ENCODE data around the gene FLVCR1.
"Not testable (repeated sequence)": the region's sequence is repeated elsewhere in the genome, so short reads cannot be mapped to it uniquely, and the experiment has no call there.

Gene FLVCR1

DNA sequence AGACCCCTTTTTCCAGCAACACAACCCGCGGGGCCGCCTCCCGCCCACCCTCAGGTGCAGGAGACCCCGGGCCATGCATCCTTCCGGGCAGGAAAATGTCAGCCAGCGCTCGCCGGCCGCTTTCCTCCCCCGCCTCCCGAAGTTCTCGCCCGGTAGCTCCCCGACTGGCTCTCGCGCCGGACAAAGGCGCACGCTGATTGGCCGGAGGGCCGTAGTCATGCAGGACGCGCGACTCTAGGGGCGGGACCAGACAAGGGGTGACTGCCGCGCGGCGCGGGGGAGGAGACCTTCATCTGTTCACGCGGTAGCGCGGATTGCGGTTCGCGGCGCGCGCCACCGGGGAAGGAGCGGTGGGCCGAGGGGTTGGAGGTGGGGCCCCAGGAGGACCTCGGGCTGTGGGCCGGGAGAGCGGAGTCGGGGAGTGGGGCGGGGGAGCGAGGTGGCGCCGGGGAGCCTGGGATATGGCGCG is at the start of gene FLVCR1:
Gene FLVCR1 (plus strand): TSS at position 284 of the 469 bp plus-strand sequence. CDS start 178 bp downstream, at position 462.
- peak; percentile 79 for DNase-seq (ENCODE audit: low read depth)

DNA sequence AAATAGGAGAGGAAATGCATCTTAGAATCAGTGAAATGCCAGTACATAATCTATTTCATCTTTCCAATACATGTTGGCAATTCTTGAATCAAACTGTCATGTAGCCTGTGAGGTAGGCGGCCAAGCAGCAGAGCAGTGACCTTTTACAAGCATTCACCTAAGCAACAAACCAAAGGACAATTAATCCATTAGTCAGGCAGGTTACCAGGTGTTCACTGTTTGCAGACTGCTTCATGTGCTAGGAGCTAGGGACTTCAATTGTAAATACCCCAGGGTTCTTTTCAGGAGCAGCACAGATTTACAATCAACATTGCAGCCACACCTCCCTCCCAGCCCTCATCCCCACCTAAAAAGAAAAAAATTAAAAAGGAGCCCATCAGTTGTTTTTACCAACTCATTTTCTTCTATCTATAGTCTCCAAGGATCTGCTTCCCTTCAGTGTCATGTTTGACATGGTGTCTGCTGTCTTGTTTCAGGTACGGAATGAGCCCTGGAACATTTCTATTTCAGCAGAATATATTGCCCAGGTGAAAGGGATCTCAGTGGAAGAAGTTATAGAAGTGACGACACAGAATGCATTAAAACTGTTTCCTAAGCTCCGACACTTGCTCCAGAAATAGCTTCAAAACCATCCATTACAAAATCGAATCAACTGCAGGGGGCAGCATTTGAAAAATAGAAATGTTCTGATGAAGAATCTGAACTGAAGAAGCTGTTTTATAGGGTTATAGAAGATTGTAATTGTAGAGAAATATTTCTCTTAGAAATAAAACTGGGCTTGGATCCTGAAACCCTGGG is 43.3 kb upstream of the FLVCR1 start:
- no peak for DNase-seq (ENCODE audit: low read depth)

DNA sequence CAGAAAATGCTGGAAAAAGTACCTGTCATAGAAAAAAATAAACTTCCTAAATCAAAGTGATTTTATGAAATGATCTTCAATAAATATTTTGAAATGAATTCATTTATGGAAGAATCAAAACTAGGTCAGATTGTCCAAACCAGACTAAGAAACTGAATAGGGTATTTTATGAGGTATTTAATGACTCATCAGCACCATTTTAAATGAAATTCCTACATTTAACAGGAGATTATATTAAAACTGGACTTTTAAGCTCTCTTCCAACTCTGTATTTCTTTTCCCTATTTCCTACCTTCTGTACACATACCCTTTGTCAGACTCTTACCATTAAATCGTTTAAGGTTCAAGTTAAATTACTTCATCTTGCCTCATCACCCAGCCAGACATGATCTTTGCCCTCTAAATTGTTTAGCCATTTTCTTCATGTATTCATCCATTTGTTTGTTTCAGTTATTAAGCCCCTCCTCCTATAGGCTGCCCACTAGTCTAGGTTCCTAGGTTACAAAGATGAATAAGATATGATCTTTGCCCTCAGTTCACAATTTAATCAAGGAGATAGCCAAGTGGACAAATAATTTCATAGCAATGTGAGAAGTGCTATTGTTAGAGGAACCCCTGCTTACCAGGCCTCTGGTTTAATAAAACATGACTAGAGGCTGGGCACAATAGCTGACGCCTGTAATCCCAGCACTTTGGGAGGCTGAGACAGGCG is 41.4 kb upstream of the FLVCR1 start:
- DNase-seq (ENCODE audit: low read depth) = no peak

DNA sequence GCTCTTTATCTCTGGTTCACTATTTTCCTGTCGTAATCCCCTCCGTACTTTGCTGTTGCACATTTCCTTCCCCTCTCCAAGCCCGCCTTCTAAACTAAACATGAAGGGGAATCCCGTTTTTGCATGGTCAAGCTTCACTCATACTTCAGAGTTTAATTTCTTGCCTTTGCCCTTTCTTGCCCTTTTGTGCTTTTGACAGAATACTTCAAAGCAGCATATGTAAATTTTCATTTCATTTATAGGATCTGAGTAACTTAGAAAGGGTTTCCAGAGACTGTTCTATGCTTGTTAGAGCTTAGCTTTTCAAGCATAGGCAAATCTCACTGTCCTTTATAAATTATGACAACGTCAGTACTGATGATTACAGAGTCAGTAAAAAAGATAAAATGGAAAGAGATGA is 38.3 kb upstream of the FLVCR1 start:
- no peak for DNase-seq (ENCODE audit: low read depth)

DNA sequence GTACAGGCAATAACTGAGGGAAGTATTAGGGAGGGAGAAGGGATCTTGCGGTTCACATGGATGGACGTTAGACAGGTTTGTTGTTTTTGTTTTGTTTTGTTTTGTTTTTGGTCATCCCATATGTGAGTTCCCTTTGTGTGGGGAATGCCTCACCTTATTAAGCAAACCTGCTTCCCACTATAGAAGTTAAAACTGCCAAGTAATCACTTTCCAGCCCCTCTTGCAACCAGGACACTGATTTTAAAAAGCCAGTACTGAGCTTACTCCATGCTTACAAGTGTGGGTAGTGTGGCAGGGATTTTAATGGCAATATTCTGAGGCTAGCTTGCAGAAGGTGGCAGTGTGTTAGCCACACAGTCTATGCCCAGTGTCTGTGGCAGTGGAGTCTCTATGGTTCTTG is 37.1 kb upstream of the FLVCR1 start:
- DNase-seq (ENCODE audit: low read depth) = no peak

DNA sequence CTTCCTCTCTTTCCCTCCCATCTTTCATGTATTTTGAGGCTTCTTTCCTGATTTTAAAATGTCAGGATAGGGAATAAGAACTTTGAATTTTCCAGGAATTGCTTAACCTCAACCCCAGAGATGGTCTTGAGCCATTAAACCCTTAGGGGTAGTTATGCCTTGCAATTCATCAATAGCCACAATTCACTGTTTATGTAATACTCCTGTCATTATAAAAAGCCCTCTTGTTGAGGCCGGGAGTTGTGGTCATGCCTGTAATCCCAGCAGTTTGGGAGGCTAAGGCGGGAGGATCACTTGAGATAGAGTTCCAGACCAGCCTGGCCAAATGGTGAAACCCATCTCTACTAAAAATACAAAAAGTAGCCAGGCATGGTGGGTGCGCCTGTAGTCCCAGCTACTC is 35.1 kb upstream of the FLVCR1 start:
- no peak for DNase-seq (ENCODE audit: low read depth)

DNA sequence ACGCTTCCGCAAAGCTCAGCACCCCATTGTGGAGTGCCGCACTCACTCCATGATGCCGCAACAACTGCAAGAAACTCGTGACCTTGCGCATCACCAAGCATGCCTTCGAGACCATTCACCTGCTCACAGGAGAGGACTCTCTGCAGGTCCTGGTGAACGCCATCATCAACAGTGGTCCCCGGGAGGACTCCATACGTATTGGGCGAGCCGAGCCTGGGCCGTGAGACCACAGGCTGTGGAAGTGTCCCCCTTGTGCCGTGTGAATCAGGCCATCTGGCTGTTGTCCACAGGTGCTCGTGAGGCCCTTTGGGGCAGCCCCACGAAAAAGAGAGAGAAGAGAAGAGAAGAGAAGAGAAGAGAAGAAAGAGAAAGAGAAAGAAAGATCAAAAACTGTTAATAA is 33.9 kb upstream of the FLVCR1 start:
- DNase-seq (ENCODE audit: low read depth) = no peak

DNA sequence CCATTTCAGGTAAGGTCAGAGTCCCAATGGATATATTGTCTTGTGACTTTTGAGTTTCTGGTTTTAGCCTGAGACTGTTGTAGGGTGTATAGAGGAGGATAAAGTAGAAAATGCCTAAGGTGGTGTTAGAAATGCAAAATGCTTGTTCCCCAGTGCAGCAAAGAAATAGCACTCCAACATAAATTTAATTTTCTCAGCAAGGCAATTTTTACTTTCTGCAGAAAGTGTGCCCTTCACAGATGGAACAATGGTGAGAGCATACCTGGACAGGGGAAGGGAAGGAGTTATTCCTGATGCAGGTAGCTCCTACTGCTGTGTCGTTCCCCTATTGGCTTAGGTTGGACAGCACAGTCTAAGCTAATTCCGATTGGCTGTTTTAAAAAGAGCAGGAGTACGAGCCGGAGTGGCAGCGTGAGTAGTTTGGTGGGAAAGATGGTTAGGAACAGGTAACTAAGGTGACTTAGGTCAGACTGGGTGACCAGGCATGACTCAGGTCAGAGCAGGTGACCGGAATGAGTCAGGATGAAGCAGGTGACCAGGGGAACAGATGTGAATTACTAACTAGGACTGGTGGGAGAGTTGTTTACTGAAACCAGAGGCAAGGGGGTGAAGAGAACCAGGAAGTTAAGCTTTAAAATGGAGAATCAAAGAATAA is 32.1 kb upstream of the FLVCR1 start:
- DNase-seq (ENCODE audit: low read depth) = no peak

DNA sequence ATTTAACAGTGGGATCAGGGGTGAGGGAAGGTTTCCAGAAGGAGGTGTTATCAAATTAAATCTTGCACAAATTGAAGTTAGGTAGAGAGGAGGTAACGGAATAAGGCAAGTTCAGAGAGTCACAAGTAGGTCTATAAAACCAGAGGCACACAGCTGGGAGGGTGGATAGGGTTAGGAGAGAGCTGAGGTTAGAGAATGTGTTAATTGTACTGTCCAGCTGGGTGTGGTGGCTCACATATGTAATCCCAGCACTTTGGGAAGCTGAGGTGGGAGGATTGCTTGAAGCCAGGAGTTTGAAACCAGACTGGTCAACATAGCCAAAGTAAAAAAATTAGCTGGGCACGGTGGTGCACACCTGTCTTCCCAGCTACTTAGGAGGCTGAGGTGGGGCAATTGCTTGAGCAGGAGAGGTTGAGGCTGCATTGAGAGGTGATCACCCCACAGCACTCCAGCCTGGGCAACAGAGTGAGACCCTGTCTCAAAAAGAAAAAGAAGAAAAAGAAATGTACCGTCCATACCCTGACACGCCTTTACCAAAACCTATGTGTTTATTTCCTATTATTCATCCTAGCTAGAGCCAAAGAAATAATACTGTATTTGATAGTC is 30.8 kb upstream of the FLVCR1 start:
- DNase-seq (ENCODE audit: low read depth) = no peak

DNA sequence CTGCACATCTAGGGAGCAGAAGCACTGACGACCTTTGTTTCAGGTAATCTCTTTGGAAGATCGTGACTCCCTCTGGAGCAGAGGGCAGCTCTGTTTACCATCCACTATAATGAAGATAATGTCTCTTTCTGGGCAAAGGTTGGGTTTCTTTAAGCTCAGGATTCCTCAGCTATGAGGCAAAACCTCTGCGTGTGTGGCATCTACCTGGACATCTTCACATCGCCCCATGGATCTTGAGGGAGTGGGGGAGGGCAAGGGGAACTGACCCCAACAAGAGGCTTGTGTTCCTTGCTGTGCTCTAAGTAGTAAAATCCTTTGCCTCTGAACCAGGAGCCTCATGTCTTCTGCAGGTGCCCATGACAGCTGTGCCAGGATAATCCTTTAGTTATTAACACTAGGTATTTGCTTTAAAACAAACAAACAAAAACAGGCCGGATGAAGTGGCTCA is 30.2 kb upstream of the FLVCR1 start:
- no peak for DNase-seq (ENCODE audit: low read depth)

DNA sequence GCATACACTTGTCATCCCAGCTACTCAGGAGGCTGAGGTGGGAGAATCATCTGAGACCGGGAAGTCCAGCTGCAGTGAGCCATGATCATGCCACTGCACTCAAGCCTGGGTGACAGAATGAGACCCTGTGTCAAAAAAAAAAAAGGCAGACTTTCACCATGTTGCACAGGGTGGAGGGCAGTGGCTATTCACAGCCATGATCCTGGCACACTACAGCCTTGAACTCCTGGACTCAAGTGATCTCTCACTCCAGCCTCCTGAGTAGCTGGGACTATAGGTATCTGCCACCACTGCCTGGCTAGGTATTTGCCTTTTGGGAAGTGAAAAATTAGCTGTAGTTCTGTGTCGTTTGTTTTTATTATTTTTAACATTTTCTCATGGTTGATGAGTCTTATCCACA is 29.7 kb upstream of the FLVCR1 start:
- DNase-seq (ENCODE audit: low read depth) = no peak

DNA sequence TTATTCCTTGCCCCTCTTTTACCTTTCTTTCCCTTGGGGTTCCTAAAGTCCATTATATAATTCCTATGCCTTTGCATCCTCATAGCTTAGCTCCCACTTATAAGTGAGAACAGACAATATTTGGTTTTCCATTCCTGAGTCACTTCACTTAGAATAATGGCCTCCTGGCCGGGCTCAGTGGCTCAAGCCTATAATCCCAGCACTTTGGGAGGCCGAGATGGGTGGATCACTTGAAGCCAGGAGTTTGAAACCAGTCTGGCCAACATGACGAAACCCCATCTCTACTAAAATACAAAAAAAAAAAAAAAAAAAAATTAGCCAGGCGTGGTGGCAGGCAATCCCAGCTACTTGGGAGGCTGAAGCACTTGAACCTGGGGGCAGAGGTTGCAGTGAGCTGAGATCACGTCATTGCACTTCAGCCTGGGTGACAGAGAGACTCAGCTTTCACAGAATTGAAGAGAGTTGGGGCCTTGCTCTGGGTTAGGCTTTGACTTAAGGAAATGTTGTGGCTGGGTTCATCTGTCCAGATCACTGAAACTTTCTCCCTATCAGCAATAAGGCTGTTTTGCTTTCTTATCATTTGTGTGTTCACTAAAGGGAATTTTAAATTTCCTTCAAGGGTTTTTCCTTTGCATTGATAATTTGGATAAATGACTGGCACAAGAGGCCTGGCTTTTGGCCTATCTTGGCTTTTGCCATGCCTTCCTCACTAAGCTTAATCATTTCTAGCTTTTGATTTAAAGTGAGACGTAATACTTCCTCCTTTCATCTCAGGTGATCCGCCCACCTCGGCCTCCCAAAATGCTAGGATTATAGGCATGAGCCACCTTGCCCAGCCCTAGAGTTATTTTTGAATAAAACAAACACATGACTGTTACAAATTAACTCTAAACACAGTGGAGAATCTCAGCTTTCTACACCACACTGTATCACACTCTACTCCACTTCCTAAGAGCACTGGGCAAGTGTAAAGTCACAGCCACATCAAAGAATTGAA is 24.6 kb upstream of the FLVCR1 start:
- not testable (repeated sequence) for DNase-seq (ENCODE audit: low read depth)

DNA sequence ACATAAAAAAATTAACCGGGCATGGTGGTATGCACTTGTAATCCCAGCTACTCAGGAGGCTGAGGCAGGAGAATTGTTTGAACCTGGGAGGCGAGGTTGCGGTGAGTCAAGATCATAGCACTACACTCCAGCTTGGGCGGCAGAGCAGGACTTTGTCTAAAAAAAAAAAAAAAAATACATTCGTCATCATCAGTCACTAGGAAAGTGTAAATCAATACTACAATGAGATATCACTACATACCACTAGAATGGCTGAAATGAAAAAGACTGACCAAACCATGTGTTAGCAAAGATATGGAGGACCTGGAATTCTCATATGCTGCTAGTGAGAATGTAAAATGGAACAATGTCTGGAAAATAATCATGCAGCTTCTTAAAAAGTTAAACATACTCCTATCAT is 19.9 kb upstream of the FLVCR1 start:
- DNase-seq (ENCODE audit: low read depth) = no peak

DNA sequence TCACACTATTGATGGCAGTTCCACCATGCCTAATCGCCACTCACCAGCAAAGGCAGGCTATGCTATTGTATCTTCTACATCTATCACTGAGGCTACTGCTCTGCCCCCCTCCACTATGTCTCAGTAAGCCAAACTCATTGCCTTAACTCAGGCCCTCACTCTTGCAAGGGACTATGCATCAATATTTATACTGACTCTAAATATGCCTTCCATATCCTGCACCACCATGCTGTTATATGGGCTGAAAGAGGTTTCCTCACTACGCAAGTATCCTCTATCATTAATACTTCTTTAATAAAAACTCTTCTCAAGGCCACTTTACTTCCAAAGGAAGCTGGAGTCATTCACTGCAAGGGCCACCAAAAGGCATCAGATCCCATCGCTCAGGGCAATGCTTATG is 13.6 kb upstream of the FLVCR1 start:
- DNase-seq (ENCODE audit: low read depth) = not testable (repeated sequence)

DNA sequence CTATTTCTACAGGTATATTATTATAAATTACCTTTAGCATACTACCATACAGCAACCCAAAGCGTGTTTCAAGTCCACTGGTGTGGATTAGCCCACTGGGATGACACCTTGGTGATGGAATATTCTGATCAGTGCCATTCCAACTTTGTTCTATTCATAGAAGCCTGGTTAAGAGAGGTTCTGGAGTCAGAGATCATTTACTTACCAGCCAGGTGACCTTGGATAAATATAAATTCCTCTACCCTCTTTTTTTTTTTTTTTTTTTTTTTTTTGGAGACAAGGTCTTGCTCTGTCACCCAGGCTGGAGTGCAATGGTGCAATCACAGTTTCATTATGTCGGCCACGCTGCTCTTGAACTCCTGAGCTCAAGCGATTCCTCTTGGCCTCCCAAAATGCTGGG is 10.5 kb upstream of the FLVCR1 start, which contains the start of gene SPATA45:
Gene SPATA45 (minus strand): TSS at position 101 of the 400 bp plus-strand sequence. CDS start 11,500 bp downstream, outside the sequence.
- no peak for DNase-seq (ENCODE audit: low read depth)

DNA sequence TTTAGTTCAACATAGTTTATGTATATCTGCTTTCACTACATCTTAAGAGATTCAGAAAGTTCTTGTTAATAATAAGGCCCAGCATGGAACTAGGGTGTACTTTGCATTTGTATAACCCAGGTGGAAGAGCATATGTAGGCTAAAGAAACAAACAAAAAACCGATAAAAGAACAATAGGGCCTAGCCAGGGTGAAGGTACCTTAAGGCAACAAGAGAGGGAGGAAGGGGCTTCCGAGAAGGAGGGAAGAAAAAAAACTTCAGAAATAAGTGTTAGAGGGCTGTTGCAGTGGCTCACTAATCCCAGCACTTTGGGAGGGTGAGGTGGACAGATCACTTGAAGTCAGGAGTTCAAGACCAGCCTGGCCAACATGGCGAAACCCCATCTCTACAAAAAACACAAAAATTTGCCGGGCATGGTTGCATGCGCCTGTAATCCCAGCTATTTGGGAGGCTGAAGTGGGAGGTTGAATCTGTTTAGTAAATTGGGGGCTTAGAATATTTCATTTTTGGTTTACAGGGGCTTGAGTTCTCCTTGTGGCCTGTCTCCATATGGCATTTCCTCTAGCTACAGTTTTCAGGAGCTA is 5.9 kb upstream of the FLVCR1 start:
- DNase-seq (ENCODE audit: low read depth) = no peak

DNA sequence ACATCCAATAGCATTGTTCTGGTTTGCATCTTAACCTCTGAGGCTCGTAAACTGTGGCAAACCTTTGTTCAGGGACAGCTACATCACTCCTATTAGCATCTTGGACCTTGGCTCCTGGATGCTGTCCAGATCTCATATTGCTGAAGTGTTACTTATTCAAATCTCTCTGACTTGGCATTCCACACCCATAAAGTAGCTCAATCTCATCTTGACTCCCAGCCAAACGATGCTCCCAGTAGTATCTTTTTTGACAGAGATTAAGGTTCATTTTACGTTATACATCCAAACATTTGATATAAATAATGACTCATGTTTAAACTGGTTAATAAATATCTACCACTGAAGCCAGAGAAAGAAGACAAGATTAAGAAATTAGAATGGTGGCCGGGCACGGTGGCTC is 4.4 kb upstream of the FLVCR1 start:
- no peak for DNase-seq (ENCODE audit: low read depth)

DNA sequence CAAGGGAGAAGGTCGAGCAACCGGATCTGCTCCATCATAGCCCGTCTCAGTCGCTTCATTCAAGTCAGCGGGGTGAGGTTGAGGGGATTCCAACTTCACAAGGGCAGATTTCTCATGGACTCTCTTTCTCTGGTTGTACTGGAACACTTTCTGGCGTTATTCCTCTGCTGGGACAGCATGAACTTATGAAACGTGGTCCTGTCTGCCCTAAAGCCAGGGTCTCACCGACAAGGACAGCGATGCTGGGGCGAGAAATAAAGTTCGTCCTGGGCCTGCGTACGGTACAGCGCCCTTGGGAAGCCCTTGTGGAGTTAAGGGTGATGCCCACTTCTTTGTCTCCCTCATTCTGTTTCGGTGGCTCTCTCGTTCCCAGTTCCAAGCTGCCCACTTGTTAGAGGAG is 1.3 kb upstream of the FLVCR1 start:
- no peak for DNase-seq (ENCODE audit: low read depth)

DNA sequence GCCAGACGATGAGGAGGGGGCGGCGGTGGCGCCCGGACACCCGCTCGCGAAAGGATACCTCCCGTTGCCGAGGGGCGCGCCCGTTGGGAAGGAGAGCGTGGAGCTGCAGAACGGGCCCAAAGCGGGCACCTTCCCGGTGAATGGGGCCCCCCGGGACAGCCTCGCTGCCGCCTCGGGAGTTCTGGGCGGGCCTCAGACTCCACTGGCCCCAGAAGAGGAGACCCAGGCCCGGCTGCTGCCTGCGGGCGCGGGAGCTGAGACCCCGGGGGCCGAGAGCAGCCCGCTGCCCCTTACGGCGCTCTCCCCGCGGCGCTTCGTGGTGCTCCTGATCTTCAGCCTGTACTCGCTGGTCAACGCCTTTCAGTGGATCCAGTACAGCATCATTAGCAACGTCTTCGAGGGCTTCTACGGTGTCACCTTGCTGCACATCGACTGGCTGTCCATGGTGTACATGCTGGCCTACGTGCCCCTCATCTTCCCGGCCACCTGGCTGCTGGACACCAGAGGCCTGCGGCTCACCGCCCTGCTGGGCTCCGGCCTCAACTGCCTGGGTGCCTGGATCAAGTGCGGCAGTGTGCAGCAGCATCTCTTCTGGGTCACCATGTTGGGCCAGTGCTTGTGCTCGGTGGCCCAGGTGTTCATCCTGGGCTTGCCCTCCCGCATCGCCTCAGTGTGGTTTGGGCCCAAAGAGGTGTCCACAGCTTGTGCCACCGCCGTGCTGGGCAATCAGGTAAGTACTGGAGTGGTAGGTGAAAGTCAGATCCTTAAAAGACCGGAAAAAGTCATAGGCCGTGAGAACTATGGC is 588 bp downstream of the FLVCR1 start:
- DNase-seq (ENCODE audit: low read depth) = no peak

Data from activated T-cell treated with anti-CD3 and anti-CD28 coated beads for 1 hour (primary cell).